HEK293 (cell line): ENCODE data around the gene UBE2G1.

Experiments
- BCL11A ChIP-seq: fragments of 450-650 bp; formaldehyde crosslinking; IDR thresholded peaks from 2 replicates; pipeline ENCODE4 v1.5.1; 2016; ENCODE audit warnings: low read depth, missing biosample characterization, missing genetic modification characterization
- GLI4 ChIP-seq: fragments of 450-650 bp; formaldehyde crosslinking; IDR thresholded peaks from 2 replicates; pipeline ENCODE4 v1.5.1; 2016; ENCODE audit warnings: missing biosample characterization, missing genetic modification characterization
- OSR2 ChIP-seq: fragments of 450-650 bp; formaldehyde crosslinking; IDR thresholded peaks from 2 replicates; pipeline ENCODE4 v1.5.1; 2016; ENCODE audit warnings: missing biosample characterization, missing genetic modification characterization
- REST ChIP-seq: fragments of 450-650 bp; formaldehyde crosslinking; IDR thresholded peaks from 2 replicates; pipeline ENCODE4 v1.5.1; 2016; ENCODE audit warnings: missing biosample characterization, missing genetic modification characterization
- ZFHX2 ChIP-seq: fragments of 450-650 bp; formaldehyde crosslinking; conservative IDR thresholded peaks from 2 replicates; pipeline ENCODE4 v1.5.1; 2016; ENCODE audit warnings: missing biosample characterization, missing genetic modification characterization
- ZNF146 ChIP-seq: fragments of 450-650 bp; formaldehyde crosslinking; IDR thresholded peaks from 2 replicates; pipeline ENCODE4 v1.5.1; 2016; ENCODE audit warnings: missing biosample characterization, missing genetic modification characterization
- ZNF514 ChIP-seq: fragments of 450-650 bp; formaldehyde crosslinking; IDR thresholded peaks from 2 replicates; pipeline ENCODE4 v1.5.1; 2016; ENCODE audit warnings: missing biosample characterization, missing genetic modification characterization
- ZNF596 ChIP-seq: fragments of 450-650 bp; IDR thresholded peaks from 2 replicates; pipeline ENCODE4 v1.5.0; 2018; ENCODE audit warnings: missing biosample characterization, mild to moderate bottlenecking, missing genetic modification characterization, moderate library complexity

Gene UBE2G1

GRCh38 chr17:4220655-4221054, 145.8 kb downstream of the UBE2G1 start (continued):
- 0 out of 2 replicates have a peak, but pooled peaks have one; percentile 44 for TF ChIP-seq ZNF596 (tag by site-specific recombination)
- peak; percentile 79 for TF ChIP-seq OSR2 (tag by site-specific recombination)
- no peak for TF ChIP-seq ZNF514 (tag by site-specific recombination)
- no peak for TF ChIP-seq GLI4 (tag by site-specific recombination)
- no peak for TF ChIP-seq ZFHX2 (tag by site-specific recombination)
- 0 out of 2 replicates have a peak, but pooled peaks have one; percentile 27 for TF ChIP-seq ZNF146 (tag by site-specific recombination)
- no peak for TF ChIP-seq BCL11A
- TF ChIP-seq REST (tag by site-specific recombination): no peak
